Hepatocyte (in vitro differentiated cells): Measurements from ENCODE around the gene L3MBTL3.

Source experiments
- EZH2 ChIP-seq: fragments of 200-600 bp; sonication (generic); IDR thresholded peaks from 2 replicates; pipeline ENCODE4 v1.6.1; 2016; ENCODE audit warnings: antibody characterized with exemption, mild to moderate bottlenecking, borderline replicate concordance
- EZH2phosphoT487 ChIP-seq: fragments of 200-600 bp; sonication (generic); IDR thresholded peaks from one replicate; pipeline ENCODE4 v1.6.1; 2018; ENCODE audit warnings: antibody characterized with exemption, mild to moderate bottlenecking, low read depth, moderate library complexity; ENCODE audit not compliant: unreplicated experiment, severe bottlenecking
- TF ChIP-seq, protein P1 (sequence below): fragments of 200-600 bp; sonication (generic); IDR thresholded peaks from 2 replicates; pipeline ENCODE4 v1.5.1; 2016; ENCODE audit warnings: antibody characterized with exemption, mild to moderate bottlenecking; ENCODE audit not compliant: poor library complexity

DNA sequence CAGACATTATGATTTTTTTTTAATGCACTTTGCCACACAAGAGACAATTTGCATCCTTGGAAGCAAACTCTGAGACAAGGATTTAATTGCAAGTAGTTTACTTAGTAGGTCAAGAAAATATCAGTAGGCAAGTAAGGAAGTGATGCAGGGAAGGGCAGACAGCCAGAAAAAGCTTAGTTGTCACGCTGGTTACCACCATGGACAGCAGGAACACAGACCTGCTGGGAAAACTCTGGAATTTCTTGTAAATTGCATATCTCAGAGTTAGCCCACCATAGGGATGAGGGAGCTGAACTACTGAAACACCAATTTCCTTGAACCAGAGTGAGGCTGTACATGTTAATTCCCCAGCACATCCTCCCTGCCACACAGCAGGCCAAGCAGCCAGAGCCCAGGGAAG, 92.7 kb downstream of the L3MBTL3 start:
- TF ChIP-seq EZH2 = no peak
- TF ChIP-seq, protein P1, sequence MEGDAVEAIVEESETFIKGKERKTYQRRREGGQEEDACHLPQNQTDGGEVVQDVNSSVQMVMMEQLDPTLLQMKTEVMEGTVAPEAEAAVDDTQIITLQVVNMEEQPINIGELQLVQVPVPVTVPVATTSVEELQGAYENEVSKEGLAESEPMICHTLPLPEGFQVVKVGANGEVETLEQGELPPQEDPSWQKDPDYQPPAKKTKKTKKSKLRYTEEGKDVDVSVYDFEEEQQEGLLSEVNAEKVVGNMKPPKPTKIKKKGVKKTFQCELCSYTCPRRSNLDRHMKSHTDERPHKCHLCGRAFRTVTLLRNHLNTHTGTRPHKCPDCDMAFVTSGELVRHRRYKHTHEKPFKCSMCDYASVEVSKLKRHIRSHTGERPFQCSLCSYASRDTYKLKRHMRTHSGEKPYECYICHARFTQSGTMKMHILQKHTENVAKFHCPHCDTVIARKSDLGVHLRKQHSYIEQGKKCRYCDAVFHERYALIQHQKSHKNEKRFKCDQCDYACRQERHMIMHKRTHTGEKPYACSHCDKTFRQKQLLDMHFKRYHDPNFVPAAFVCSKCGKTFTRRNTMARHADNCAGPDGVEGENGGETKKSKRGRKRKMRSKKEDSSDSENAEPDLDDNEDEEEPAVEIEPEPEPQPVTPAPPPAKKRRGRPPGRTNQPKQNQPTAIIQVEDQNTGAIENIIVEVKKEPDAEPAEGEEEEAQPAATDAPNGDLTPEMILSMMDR = no peak
- TF ChIP-seq EZH2phosphoT487 = no peak
